Activated T-cell treated with anti-CD3 and anti-CD28 coated beads, Interleukin-2, amount 50 U/mL, for 72 hours (primary cell): ENCODE results near the gene LENEP. TPM values are rescaled to one million over a fixed set of nuclear protein-coding genes. Genes with fewer than 3 reads are reported as not detected.

Experiments
- ATAC-seq, 2 donors: fragments of 150-1000 bp; cut with Tn5 transposase; replicated peaks in 1 of 2; 2 replicates each; pipeline ENCODE4 v1.10.0; 2021; ENCODE audit warnings: moderate library complexity in 2 of 2, mild to moderate bottlenecking in 1 of 2
- DNase-seq, 2 donors: peaks; one replicate each; pipeline ENCODE4 v3.0.0; 2021 to 2022; ENCODE audit warnings: mixed read lengths in 1 of 2
- H3K27ac Mint-ChIP-seq: one replicate; pipeline ENCODE4 v1.8.0; 2022; ENCODE audit warnings: mild to moderate bottlenecking, moderate library complexity, mixed read lengths
- H3K27me3 Mint-ChIP-seq: one replicate; pipeline ENCODE4 v1.8.0; 2022; ENCODE audit warnings: low read depth, mixed read lengths
- H3K36me3 Mint-ChIP-seq, 2 donors: one replicate each; pipeline ENCODE4 v1.8.0; 2022; ENCODE audit warnings: mixed read lengths in 2 of 2, mild to moderate bottlenecking in 1 of 2; ENCODE audit not compliant: insufficient read depth in 2 of 2
- H3K4me1 Mint-ChIP-seq: one replicate; pipeline ENCODE4 v1.8.0; 2022; ENCODE audit warnings: low read depth, mixed read lengths
- H3K4me3 Mint-ChIP-seq, 2 donors: one replicate each; pipeline ENCODE4 v1.8.0; 2022; ENCODE audit warnings: mild to moderate bottlenecking in 2 of 2, mixed read lengths in 2 of 2, moderate library complexity in 2 of 2
- H3K9me3 Mint-ChIP-seq, 2 donors: one replicate each; pipeline ENCODE4 v1.8.0; 2022; ENCODE audit warnings: mixed read lengths in 2 of 2
- total RNA-seq, 2 donors: library from RNA; stranded (reverse); gene quantifications; one replicate each; pipeline ENCODE4 v1.2.3, GENCODE V29; 2022

Gene LENEP
- total RNA-seq, 2 donors from 2014 or later, result 0.65 to 2.3 TPM

DNA sequence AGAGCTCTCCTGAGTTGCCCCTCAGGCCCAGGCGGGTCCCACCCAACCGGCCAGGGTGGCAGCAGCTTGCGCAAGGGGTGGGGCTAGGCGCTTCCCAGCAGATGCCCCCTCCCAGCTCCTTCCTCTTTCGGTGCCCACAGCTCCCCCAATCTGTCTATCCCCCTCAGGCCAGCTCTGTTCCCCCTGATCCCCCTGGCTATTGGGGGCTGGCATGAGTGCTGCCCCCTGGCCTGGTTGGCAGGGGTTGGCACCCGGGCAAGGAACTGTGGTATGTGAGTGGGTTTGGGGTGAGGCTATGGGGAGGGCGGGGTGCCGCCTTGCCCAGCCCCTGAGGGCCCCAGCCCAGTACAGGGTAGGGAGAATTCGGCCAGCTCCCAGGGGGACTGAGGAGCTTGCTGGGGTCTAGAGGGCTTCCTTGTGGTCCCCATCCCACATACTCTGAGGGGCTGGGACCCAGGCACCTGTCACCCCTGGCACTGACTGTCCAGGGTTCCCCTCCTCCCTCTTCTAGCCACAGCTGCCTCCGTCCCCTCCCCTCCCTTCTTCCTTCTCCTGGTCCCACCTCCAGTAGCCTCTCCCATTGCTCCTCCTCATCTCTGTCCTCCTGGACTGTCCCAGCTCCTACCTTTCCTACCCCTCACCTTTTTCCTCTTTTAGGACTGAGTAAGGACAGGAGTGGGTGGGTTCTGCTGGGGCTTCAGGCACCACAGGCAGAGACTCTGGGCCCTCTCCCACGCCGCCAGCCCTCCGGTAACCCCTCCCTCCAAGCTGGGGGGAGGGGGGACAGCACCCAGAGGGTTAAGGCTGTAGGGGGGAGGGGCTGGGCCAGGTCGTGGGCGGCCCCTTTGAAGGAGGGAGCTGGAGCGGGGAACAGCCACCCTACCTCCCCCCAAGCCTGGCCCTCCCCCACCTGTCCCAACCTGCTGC lies 14.9 kb downstream of the LENEP start:
- Mint-ChIP-seq H3K4me1 (peaks cover 74% of the 10 kb centered on the region), H3K4me3 (peak overlapping the region; percentile 78 to 99), H3K27me3 (no peaks in the 10 kb centered on the region), H3K36me3 (peaks cover 14 to 20% of the 10 kb centered on the region in 2 donors), H3K27ac (peak overlapping the region; percentile 88), H3K9me3 (no peaks in the 10 kb centered on the region)
- DNase-seq (peak; percentile 75 to 80), ATAC-seq (peak; percentile 35 to 39)

DNA sequence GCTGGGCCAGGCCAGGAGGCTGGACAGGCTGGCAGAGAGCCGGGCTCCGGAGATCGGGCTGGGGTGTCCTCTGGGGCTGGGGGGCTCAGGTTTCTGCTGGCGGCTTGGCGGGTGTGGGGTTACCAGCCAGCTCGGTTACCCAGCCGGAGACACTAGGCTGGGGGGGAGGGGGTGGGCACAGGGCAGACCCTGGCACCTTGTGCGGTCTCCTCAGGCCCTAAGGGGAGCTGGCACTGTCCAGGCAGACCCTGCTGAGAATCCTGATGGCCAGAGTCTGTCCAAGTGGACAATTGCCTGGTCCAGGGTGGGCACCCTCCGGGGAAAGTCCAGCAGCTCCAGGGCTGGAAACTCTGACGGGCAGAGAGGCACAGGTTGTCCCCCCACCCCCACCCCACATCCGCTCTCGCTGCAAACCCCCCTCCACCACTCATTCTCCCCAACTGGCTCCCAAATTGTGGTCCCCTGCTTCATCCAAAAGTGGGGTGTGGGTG lies 15.9 kb downstream of the LENEP start:
- peak overlapping the region; percentile 78 for H3K27ac Mint-ChIP-seq
- no peak for ATAC-seq
- peaks cover 81% of the 10 kb centered on the region for H3K4me1 Mint-ChIP-seq
- H3K27me3 Mint-ChIP-seq, result no peaks in the 10 kb centered on the region
- peaks cover 10 to 14% of the 10 kb centered on the region in 2 donors for H3K36me3 Mint-ChIP-seq
- DNase-seq, result no peak
- no peaks in the 10 kb centered on the region for H3K9me3 Mint-ChIP-seq
- H3K4me3 Mint-ChIP-seq, result peak overlapping the region; percentile 78 to 99

DNA sequence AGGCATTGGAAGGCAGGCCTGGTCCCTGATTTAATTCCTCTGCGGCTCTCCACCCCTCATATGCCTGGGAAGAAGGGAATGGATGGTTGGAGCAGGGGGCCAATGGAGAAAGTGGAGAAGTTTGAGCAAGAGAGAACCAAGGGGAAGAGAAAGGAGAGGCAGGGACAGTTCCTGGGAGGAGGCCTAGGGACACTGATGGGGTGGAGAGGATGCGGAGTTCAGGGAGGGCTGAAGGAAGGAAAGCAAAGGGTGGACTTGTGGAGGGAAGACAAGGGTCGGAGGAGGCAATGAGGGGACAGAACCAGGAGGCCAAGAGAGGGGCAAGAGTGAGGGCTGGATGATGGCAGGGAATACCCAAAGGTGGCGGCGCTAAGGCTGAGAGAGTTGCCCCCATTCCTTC lies 16.4 kb downstream of the LENEP start:
- H3K27ac Mint-ChIP-seq, result peak overlapping the region; percentile 78

DNA sequence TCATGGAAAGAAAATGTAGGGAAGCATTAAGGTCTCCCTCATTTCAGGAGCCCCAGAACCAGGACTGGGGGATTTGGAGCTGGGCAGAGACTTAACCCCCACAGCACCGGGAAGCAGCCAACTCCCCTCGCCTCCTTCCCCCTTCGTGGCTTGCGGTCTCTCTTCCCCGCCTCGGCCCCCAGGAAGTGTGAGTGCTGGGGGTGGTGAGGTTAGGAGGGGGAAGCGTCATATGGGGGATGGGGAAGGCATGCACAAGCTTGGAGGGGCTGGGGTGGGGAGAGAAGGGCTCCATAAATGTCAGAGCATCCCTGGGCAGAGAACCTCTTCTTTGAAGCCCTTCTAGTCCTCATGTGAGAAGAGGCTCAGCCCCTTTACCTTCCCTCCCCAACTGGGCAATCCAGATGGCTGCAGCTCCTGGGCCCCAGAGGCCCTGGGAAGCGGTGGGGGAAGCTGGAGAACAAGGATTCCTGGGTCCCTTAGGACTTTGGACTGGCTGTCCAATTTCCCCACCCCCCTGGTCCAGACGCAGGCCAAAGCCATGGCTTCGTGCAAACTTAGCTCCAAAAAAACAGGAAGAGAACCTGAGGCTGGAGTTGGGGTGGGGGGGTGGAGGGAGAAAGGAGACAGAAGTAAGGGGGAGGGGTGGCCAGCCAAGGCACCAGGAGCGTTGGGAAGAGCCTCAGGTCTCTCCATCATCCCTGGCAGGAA lies 17.0 kb downstream of the LENEP start:
- ATAC-seq, result no peak
- Mint-ChIP-seq H3K27me3 (no peaks in the 10 kb centered on the region), H3K9me3 (no peaks in the 10 kb centered on the region), H3K36me3 (peaks cover 8 to 11% of the 10 kb centered on the region in 2 donors), H3K4me1 (peaks cover 80% of the 10 kb centered on the region), H3K27ac (peak overlapping the region; percentile 78), H3K4me3 (peak overlapping the region; percentile 78 to 99)
- no peak for DNase-seq

More for the DNA sequence above, 16.4 kb downstream of the LENEP start:
- H3K27me3 Mint-ChIP-seq, result no peaks in the 10 kb centered on the region
- H3K36me3 Mint-ChIP-seq, result peaks cover 8 to 11% of the 10 kb centered on the region in 2 donors
- H3K9me3 Mint-ChIP-seq, result no peaks in the 10 kb centered on the region
- H3K4me1 Mint-ChIP-seq, result peaks cover 81% of the 10 kb centered on the region
- ATAC-seq (no peak), DNase-seq (no peak)
- peak overlapping the region; percentile 78 to 99 for H3K4me3 Mint-ChIP-seq

DNA sequence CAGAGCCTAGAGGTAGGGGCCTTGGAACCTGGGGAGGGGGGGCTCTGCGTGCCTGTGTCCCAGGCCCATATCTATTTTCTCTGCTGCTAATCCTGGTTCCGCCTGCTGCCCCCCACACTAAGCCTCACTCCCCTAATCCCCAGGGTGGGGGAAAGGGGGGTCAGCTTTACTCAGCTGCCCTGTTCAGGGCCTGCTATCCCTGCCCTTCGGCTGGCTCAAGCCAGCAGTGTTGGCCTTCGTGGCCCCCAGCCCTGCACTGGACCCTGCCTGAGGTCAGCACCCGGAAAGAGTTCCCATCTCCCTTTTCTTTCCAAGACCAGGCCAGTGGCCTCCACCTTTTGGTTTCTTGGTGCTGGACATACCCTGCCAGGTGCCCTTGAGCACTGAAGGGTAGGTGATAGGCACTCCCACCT lies 17.6 kb downstream of the LENEP start:
- no peaks in the 10 kb centered on the region for H3K27me3 Mint-ChIP-seq
- ATAC-seq (no peak), DNase-seq (no peak)
- H3K4me3 Mint-ChIP-seq, result peak overlapping the region; percentile 80 to 99
- H3K9me3 Mint-ChIP-seq, result no peaks in the 10 kb centered on the region
- peaks cover 8 to 14% of the 10 kb centered on the region in 2 donors for H3K36me3 Mint-ChIP-seq
- H3K27ac Mint-ChIP-seq, result peak overlapping the region; percentile 83
- H3K4me1 Mint-ChIP-seq, result peaks cover 80% of the 10 kb centered on the region

DNA sequence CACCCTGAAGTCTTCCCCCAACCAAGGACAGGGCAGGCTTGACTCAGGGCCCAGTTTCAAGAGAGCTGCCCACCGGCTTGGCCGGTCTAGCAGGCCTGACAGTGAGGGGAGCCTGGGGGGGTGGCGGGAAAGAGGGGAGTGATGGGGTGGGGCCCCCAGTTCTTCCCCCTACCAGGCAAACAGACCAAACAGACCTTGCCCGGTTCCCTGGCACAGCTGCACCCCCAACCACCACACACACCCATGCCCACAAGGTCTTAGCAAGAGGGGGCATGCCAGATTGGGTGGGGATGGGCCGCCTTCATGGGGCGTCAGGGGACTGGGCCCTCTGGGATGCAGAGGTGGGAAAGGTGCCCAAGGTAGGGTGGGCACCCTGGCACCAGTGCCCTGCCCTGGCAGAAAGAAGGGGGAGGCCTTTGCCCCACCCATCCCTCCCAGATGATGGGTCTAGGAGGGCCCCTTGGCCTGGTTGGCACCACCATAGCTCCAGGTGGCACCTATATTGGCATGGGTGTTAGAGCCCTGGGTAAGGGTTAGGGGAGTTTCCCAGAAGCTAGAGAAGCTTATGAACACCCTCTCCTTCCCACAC lies 18.1 kb downstream of the LENEP start:
- H3K27ac Mint-ChIP-seq, result no peak overlapping the region
- DNase-seq (no peak), ATAC-seq (no peak)
- peaks cover 80% of the 10 kb centered on the region for H3K4me1 Mint-ChIP-seq
- H3K4me3 Mint-ChIP-seq, result peak overlapping the region; percentile 80 to 99
- H3K27me3 Mint-ChIP-seq, result no peaks in the 10 kb centered on the region
- H3K36me3 Mint-ChIP-seq, result peaks cover 8 to 17% of the 10 kb centered on the region in 2 donors
- no peaks in the 10 kb centered on the region for H3K9me3 Mint-ChIP-seq

DNA sequence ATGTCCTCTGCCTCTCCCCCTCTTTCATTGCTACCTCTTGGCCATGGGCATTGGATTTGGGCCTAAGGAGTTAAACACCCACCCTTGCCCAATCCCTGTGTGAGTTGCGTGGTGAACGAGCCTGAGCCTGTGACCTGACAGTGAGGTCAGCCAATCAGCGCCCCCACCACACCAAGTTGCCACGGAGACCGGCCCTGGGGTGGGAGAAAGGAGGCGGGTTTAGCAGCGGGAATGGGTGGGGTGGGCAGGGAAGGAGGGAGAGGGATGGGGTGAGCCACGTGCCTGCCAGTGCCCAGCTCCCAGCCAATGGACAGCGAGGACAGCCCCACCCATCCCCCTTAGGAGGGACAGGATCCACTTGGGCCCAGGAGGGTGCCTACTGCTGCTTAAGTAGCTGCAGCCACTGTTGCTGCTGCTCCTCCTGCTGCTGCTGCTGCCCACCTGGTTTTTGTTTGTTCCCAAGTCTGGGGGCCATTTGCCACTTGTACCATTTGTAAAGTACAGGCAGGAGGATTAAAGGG lies 18.7 kb downstream of the LENEP start:
- H3K9me3 Mint-ChIP-seq, result no peaks in the 10 kb centered on the region
- H3K27ac Mint-ChIP-seq, result no peak overlapping the region
- ATAC-seq (peak in 1 of 2 donors; percentile 13), DNase-seq (no peak)
- no peaks in the 10 kb centered on the region for H3K27me3 Mint-ChIP-seq
- peaks cover 8 to 18% of the 10 kb centered on the region in 2 donors for H3K36me3 Mint-ChIP-seq
- peak overlapping the region; percentile 64 to 70 for H3K4me3 Mint-ChIP-seq
- peaks cover 80% of the 10 kb centered on the region for H3K4me1 Mint-ChIP-seq

DNA sequence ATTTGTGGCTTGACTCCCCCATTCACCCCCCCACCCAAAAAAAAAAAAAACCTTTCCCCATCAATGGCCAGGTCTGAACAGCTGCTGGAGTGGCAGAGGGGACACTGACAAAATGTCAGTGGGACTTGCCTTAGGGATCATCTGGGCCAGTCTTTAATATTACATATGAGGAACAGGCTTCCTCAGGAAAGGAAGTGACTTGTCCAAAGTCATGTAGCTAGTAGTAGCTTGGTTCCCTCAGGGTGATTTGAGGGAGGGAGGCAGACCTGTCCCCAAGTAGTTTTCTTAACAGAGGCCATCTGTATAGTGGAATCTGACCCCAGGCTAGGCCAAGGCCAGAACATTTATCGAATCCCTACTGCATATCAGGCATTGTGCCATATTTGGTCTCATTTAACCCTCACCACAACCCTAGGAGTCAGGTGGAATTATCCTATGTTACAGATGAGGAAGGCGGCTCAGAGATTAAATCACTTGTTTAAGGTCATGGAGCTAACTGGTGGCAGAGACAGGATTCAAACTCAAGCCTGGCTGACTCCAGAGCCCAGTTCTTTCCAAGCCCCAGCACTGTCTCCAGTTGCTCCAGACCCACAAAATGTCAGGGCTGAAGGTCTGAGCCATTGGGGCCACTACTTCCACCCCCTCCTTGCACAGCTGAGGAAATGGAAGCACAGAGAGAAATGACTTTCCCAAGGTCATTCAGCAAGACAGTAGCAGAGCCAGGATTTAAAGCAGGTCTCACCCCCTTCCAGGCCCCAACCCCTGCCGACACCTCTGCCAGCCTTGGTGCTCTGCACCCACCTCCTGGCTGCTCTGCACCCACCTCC lies 19.6 kb downstream of the LENEP start:
- Mint-ChIP-seq H3K36me3 (peaks cover 8 to 18% of the 10 kb centered on the region in 2 donors), H3K4me3 (peak overlapping the region; percentile 64 to 70), H3K27me3 (no peaks in the 10 kb centered on the region), H3K4me1 (peaks cover 74% of the 10 kb centered on the region), H3K9me3 (no peaks in the 10 kb centered on the region), H3K27ac (peak overlapping the region; percentile 92)
- ATAC-seq (no peak), DNase-seq (no peak)

DNA sequence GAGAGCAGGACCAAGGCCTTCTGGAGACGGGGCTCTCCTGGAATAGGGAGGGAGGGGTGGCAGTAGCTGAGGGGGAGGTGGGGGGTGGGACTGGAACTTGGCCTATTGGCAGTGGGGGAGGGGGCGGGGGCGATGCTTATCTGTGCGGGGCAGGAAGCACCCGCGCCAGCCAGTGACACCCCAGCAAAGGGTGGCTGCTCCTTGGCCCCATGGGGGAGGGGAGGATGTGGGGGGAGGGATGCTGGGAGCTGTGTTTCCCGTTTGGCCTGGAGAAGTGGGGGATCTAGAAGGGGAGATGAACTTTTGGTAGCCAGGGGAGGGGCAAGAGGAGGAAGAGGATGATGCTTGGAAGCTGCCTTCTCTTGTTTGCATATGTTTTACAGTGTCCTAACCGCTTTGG lies 20.2 kb downstream of the LENEP start:
- peak overlapping the region; percentile 79 for H3K27ac Mint-ChIP-seq
- peak overlapping the region; percentile 70 to 71 for H3K4me3 Mint-ChIP-seq
- peaks cover 68% of the 10 kb centered on the region for H3K4me1 Mint-ChIP-seq
- H3K9me3 Mint-ChIP-seq, result no peaks in the 10 kb centered on the region
- H3K27me3 Mint-ChIP-seq, result no peaks in the 10 kb centered on the region
- DNase-seq, result no peak
- peaks cover 8 to 18% of the 10 kb centered on the region in 2 donors for H3K36me3 Mint-ChIP-seq
- no peak for ATAC-seq

DNA sequence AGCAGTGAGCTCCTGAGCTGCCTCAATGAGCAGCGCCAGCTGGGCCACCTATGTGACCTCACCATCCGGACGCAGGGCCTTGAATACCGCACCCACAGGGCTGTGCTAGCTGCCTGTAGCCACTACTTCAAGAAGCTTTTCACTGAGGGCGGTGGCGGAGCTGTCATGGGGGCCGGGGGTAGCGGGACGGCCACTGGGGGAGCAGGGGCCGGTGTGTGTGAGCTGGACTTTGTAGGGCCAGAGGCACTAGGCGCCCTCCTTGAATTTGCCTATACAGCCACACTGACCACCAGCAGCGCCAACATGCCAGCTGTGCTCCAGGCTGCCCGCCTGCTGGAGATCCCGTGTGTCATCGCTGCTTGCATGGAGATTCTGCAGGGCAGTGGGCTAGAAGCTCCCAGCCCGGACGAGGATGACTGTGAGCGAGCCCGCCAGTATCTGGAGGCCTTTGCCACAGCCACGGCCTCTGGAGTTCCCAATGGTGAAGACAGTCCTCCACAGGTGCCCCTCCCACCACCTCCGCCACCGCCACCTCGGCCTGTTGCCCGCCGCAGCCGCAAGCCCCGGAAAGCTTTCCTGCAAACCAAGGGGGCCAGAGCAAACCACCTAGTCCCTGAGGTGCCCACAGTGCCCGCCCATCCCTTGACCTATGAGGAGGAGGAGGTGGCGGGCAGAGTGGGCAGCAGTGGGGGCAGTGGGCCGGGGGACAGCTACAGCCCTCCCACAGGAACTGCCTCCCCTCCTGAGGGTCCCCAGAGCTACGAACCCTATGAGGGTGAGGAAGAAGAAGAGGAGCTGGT lies 21.5 kb downstream of the LENEP start:
- Mint-ChIP-seq H3K9me3 (no peaks in the 10 kb centered on the region), H3K27ac (no peak overlapping the region), H3K27me3 (no peaks in the 10 kb centered on the region), H3K4me1 (peaks cover 74% of the 10 kb centered on the region), H3K36me3 (peaks cover 4 to 11% of the 10 kb centered on the region in 2 donors), H3K4me3 (no peak overlapping the region)
- ATAC-seq (no peak), DNase-seq (no peak)

DNA sequence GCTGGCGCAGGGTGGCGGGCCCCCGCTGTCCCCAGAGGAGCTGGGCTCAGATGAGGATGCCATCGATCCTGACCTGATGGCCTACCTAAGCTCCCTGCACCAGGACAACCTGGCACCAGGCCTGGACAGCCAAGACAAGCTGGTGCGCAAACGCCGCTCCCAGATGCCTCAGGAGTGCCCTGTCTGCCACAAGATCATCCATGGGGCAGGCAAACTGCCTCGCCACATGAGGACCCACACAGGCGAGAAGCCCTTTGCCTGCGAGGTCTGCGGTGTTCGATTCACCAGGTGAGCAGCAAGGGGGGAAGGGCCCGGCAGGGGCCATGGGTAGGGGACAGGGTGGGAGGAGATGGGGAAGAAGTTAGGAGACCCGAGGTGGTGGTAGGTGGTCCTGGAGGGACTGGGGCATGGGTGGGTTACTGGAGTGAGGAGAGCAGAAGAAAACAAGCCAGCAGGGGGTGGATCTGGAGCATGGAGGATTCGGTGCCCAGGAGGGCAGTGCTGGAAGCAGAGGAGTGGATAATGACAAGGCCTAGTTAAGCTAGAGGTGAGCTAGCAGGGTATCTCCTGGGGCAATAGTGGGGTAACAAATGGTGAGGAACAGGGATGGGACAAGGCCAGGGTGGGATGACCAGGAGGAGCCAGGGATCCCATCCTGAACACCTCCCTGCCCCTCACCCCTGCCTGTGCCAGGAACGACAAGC lies 22.3 kb downstream of the LENEP start:
- Mint-ChIP-seq H3K36me3 (peaks cover 4 to 12% of the 10 kb centered on the region in 2 donors), H3K9me3 (no peaks in the 10 kb centered on the region)

More for the DNA sequence above, 22.3 kb downstream of the LENEP start:
- Mint-ChIP-seq H3K27me3 (no peaks in the 10 kb centered on the region), H3K4me1 (peaks cover 72% of the 10 kb centered on the region), H3K27ac (peak overlapping the region; percentile 3), H3K4me3 (peak overlapping the region; percentile 45 to 67)
- ATAC-seq (no peak), DNase-seq (no peak)
